Stimulated activated CD4-positive, alpha-beta T cell treated with anti-CD3 and anti-CD28 coated beads, Interleukin-1b, Interleukin-23, amount 100 ng/mL, for 1 hour (primary cell): ENCODE measurements around the gene OBSL1.

Experiments used
- DNase-seq, 2 donors: peaks; one replicate each; pipeline ENCODE4 v3.0.0-alpha.2; 2020; ENCODE audit warnings: low read depth in 2 of 2

Gene OBSL1

DNA sequence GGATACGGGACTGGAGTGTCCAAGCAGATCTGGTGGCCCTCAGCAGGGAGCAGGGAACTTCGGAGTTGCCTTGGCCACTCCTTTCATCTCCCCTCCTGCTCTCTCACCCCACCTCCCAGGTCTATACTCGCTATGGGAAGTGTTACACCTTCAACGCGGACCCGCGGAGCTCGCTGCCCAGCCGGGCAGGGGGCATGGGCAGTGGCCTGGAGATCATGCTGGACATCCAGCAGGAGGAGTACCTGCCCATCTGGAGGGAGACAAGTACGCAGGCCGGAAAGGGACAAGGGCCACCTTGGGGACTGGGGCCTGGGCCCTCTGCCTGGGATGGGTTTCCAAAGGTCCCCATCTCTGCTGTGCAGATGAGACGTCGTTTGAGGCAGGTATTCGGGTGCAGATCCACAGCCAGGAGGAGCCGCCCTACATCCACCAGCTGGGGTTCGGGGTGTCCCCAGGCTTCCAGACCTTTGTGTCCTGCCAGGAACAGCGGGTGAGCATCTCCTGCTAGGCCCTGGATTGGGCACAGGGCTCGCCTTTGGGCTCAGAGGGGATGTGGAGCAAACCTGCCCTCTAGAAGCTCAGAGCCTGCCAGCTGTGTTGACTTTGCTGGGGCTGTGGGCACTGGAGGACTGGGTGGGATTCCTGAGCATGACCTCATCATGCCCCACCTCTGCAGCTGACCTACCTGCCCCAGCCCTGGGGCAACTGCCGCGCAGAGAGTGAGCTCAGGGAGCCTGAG lies 39.5 kb downstream of the OBSL1 start:
- DNase-seq = no peak

DNA sequence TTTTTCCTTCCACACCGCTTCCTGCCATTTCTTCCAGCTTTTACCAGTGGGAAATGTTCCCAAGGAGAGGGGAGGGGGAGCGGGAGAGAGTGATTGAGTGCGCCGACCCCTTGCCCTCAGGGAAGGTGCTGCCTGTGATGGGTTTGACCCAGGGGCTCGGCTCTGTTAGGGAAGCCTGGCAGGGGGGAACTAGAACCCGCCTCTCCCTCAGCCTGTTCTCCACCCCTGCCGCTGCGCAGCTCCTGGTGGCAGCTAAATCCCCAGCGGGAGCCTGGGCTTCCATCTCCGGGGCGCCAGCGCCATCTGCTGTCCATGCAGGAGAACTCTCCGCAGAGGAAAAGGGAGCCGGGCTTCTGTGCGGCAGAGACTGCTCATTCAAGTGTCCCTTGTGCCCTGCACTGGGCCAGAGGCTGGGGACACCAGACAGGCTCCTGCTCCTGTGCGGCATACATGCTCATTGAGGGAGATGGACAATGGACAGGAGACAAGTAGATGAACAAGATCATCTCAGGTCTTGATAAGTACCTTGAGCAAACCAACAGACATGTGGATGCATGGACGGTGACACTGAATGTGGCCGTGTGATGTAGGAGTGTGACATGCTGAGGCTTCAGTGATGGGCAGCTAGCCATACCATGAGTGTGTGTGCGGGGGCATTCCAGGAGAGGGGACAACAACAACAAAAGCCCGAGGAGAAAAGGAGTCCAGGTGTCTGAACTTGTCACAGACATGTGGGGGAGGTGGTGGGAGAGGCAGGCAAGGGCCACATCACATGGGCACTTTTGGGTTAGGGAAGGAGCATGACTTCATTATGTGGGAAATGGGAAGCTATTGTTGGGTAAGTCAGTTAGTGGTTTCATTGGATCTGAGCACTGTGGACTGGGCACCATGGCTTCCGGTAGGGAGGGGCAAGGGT lies 41.0 kb downstream of the OBSL1 start:
- peak; percentile 67 to 72 for DNase-seq

DNA sequence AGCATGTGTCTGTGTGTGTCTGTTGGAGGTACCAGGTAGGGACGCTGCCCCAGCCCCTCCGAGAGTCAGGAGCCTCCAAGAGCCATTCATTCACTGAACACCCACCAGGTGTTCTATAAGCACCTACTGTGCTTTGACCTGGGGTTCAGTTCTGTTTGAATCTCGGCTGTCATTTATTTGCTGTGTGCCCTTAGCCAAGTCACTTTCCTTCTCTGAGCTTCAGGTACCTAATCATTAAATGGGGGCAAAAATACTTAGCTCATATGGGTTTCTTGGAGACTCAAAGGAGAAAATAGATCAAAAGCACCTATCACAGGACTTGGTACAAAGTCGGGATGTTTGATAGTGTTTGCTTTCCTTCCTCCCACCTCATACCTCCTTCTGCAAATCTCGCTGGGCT lies 43.9 kb downstream of the OBSL1 start:
- DNase-seq = no peak

DNA sequence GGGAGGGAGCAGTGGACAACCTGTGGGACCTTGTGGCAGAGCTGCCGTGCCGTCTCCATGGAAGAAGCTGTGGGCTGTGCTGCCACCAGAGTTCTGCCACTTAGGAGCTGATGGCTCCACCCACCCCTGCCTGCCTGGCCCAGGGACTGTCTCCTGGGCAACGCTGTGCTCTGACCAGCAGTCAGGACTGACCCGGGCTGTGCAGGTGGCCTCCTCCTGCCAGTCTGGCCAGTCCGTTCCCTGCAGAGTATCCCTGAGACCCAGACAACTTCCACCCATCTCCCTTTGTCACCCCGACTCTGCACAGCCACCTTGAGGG lies 44.3 kb downstream of the OBSL1 start:
- DNase-seq = no peak

DNA sequence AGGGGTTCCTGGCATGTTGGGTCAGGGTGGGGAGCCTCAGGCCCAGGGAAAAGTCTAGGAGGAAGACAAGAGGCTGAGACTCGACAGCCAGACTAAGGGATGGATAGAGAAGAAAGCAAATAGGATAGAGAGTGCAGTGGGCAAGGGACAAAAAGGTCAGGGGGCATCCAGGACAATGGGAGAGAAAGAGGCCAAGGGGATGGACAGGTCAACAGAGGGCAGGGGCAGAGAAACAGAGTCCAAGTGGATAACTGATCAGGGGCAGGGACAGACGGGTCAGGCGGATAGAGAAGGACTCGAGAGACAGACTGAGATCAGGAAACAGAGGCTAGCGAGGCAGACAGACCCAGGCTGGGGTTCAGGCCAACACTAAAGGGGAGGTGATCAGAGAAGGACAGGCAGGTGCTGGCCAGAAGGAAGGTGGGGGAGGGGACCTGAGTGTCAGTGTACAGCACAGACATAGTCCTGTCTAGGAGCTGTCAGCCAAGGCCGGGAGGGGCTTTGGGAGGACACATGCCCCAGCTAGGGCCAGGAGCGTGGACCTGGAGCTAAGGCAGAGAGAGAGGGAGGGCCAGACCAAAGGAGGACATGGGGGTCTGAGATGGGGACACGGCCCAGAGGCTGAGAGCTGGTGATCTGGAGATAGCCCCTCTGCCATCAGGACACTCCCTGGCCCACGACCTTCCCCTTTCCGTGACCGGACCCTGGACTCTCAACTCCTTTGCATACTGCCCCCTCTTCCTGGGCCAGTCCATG lies 44.8 kb downstream of the OBSL1 start:
- DNase-seq = no peak

DNA sequence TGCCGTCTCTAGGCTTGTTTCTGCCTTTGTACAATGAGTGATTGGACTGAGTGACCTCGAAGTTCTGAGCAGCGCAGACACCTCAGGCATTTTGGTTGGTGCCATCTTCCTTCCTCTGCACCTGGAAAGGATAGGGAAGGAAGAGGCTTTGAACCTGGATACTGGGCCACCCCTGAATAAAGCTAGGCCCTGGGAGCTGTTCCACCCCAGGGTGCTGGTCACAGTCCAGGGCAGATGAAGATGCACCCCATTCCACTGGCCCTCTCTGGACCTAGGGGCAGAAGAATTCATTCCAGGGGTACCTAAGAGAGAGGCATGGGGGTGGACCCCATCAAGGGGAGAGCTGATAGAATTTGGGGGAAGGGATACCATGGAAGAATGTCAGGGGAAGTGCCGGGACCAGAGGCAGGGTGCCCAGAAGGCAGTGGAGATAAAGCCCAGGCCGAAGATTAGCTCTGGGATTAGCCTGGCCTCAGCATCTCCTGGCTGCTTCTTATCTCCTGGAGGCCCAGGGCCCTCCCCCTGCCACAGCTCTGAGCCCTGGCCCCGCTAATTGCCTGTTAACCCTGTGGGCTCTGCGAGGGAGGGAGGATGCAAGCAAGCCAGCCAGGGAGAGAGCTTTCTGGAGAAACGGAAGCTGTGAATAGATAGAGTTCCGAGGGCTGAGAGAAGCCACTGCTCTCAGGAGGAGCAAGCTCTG lies 45.7 kb downstream of the OBSL1 start:
- no peak for DNase-seq

DNA sequence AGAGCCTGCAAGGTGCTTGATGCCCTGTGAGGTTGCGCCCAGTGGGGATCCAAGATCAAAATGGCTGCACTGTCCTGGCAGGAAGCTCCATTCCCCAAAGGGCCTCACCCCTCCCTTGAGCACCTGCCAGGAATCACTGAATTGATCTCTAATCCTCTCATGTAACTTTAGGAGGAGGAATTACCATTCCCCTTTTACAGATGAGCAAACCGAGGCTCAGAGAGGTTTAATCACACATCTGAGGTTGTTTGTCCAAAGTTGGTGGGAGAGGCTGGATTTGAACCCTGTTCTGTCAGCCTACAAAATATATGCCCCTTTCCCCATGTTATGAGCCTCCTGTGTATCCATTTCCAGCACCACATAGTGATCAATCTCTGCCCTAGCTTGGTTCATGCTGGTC lies 46.5 kb downstream of the OBSL1 start:
- DNase-seq = no peak

DNA sequence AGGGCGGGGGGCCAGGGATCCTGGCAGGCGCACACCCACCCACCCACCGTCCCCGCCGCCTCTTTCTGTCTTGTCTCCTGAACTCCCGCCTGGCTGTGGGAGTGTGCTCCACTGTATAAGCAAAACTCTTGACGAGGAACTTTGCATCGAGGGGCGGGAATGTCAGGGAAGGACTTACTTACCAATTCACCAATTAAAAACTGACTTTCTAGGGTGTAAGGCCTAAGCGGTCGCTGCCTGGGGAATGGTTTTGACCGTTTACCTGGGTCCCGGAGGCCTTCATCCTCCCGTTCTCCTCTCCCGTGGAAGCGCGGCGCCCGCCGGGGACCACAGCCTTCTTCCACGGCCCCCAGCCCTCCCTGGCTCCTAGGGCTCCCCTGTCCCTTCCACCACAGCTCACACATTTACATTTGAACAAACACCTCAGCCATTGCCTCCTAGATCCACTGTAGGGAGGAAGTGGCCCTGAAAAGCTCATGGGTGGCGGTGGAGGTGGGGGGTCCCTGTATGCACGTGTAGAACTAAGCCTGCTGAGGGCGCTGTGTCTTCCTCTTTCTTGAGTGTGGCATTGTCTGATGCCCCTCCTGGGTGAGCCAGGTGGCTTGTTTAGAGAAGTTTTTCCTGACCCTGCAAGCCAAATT lies 48.2 kb downstream of the OBSL1 start:
- no peak for DNase-seq

DNA sequence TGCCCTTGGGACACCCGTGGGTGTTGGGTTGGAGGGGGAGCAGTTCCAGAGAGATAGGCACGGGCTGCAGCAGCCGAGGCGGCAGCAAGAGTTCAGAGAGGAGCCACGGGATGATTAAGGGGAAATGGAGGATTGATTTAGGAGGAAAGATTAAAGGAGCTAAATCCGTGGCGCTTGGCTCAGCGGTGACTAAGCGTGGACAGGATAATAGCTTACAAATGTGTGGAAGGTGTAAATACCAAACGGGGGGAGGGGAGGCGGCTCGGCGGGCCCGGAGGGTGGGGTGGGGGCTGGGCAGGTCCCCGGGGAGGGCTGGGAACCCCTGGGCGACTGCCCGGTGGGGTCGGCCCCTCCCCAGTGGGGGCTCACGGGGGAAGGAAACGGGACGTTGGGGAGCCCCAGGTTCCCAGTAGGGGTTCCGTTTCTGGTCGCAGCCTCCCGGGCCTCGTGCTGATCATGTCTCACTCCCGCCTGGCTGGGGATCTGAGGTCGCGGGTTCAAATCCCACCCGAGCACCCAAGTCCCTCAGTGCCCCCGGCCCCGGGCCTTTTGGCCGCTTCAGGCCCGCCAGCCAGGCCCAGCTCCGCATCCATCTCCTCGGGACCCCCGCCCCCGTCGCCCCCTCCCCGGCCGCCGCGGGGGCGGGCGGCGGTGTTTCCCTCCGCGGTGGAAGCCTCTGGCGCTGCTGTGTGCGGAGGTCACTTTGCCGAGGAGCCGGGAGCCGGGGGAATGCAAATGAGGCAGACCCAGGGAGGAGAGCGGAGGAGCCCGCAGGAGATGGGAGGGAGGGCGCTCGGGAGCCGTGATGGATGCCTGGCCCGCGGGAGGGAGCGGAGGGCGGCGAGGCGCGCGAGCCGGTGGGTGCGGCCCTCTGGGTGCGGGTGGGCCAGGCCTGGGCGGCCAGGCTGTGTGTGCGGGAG lies 49.0 kb downstream of the OBSL1 start:
- no peak for DNase-seq

DNA sequence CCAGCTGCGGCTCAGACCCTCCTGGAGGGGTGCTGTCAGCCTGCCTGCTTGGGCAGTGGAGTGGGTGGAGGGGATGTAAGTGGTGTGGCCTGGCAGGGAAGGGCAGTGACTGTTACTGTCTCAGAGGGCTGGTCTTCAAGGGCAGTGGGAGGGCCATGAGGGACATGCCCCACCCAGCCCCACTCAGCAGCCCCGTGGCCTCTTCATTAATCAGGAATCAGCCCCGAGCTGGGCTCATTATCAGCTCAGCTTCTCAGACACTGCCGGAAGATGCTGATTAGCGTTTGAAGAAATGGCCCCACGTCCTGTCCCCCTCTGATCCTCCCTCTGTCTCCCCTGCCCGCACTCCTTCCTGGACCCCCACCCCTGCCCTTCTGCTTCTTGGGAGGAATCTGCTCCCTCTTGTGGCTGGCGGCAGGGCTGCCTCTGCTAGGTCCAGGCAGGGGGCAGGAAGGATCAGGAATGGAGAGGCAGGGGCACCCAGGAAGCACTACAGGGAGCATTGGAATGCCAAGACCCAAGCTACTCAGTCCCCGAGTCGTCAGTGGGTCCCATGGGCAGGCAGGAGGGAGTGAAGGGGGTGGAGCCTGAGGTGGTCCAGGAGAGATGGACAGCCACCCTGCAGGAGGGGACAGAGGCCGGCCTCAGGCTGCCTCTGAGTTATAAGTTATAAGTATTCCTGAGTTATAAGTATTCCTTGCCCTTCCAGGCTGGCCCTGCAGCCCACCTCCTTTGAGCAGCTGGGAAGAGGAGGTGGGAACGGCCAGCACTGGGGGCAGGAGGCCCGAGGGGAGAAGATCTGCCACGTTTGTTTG lies 50.1 kb downstream of the OBSL1 start:
- DNase-seq = no peak

DNA sequence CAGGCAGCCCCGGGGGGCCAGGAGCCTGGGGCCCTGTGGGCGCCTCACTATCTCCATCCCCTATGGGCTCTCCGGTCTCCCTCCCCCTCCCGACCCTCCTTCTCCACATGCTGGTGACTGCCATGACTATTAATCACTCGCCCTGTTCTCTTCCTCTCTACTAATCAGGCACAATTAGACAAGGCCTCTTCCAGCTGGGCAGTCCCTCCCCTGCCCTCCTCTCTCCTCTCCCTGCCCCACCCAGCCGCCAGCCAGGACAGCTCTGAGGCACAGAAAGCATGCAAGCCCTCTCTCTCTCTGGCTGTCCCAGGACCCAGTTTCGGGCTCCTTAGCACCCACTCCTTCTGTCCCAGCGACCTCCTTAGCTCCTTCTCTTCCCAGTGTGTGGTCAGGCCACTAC lies 51.3 kb downstream of the OBSL1 start:
- DNase-seq = no peak

DNA sequence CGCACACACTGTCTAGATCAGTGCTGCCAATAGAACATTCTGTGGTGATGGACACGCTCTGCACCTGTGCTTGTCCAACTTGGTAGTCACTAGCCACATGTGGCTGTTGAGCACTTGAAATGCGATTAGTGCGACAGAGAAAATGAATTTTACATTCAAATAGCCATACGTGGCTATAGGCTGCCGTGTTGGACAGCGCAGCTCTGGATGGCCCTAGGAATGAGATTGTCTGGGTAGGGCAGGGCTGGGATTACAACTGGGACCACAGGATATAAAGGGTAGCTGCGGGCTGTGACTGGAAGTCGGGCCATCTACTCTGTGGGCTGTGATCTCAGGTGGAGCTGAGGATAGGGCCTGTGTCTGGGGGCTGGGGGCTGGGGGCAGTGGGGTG lies 51.8 kb downstream of the OBSL1 start:
- no peak for DNase-seq

DNA sequence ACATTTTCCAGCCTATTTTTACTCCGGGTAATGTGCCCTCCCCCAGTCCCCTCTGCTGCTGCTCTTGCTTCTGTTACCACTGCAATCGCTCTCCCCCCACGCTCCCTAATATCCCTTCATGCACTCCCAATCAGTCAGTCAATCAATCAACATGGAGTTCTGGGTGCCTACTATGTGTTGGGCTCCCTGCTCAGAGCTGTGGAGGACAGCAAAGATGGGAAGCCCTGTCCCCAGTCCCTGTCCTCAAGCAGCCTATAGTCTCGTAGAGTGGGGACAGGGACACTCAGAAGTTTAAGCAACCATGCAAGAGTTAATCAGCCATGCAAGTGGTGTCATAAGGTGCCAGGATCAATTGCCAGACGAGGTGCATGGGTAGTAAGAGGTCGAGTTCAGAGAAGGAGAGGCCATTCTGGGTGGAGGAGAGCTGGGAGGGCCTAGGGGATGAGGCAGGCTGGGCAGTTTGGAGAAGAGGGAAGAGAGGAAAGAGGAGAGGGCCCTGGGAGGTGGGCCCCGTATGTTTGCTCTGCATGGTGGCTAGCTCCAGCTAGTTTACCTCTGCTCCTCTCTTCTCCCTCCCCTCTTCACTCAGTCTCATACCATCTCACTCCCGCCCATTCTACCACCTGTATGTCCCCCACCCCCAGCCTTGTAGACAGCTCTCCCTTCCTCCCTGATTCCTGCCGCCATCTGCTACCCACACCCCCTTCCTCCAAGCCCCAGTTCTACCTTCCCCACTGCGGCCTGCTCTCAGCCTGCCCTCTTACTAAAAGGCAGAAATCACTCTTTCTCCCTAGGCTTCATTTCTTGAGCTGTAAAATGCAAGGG lies 53.2 kb downstream of the OBSL1 start:
- no peak for DNase-seq

DNA sequence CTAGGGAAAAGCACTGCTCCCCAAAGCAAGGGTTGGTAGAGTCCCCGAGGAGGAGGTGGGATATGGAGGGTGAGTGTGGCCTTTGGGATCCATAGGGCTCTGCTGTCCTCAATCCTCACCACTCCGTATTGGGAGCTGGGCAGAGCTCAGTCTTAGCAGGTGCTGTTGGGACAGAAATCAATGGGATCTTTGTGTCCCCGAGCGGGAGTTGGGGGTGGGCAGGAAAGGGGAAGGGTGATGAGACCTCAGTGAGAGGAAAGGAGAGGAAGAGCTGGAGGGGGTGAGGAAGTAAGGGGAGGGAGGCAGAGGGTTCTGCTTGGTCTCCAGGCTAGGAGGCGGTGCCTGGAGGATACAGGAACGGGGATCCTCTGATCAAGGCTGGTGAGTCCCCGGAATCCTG lies 54.5 kb downstream of the OBSL1 start:
- no peak for DNase-seq

DNA sequence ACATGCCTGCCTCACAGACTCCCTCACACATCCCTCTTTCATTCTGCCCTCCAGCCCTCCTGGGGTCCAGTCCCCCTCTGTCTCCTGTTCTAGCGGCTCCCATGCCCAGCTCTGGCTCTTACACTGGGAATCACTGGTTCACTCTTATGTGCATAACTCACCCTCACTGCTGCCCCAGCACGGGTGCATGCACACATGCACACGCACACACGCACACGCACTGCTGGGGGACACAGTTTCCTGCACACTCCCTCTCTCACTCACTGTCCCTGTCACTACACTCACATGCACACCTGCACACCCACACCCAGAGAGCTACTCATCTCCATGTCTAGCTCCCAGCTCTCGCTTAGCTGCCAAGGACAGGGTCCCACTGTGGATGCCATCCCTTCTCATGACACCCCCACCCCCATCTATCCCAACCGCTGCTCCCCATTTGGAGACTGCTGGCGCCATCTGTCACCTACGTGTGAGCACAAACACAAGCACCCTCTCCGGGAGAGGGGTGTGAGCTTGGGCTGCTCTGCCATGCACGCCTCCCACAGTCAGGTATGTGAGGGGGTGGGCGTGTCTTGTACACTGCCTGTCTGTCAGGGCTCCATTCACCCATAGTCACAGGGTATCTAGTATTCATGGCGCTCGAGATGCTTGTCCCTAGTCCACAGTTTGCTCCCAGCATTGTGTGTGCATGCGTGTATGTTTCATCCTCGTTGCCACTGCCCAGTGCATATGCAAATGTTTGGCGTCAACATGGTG lies 55.3 kb downstream of the OBSL1 start:
- no peak for DNase-seq

DNA sequence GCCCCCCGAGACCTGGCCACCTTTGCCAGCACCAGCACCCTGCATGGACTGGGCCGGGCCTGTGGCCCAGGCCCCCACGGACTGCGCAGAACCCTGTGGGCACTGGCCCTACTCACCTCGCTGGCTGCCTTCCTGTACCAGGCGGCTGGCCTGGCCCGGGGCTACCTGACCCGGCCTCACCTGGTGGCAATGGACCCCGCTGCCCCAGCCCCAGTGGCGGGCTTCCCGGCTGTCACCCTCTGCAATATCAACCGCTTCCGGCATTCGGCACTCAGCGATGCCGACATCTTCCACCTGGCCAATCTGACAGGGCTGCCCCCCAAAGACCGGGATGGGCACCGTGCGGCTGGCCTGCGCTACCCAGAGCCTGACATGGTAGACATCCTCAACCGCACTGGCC lies 56.5 kb downstream of the OBSL1 start:
- DNase-seq = no peak

DNA sequence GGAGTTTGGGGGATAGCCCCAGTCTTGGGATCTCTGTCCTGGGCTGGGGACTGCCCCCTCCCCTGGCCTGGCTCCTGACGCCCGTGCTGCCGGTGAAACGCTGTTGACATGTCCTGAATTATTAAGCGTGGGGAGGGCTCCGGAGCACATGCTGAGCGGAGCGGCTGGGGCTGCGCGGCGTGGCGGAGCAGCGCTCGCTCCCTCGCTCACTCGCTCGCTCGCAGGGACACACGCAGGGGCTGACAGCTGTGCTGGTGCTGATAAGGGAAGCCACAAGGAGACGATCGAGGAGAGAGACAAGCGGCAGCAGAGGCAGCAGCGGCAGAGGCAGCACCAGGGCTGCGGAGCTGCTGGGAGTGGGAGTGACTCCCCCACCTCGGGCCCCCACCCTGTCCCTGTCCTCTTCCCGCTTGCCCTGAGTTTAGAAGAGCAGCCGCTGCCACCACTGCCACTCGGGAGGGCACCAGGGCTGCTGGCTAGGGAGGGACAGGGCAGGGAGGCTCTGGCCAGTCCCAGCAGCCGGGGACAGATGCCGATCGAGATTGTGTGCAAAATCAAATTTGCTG lies 57.1 kb downstream of the OBSL1 start, which contains the start of gene ASIC4:
ASIC4 (plus strand) TSS at position 287 of the 566 bp plus-strand sequence; CDS start at position 530, 243 bp downstream.
- no peak for DNase-seq
